ENCODE data around the gene TSPAN13. TPM values are rescaled to one million over a fixed set of nuclear protein-coding genes. Genes with fewer than 3 reads are reported as not detected.

Gene TSPAN13
- 100 to 1,000 TPM in 1 of 4 donors, 10 to 100 TPM in 3; 56.2 to 205 (median 63.9) TPM for polyA plus RNA-seq
- long read RNA-seq, donor 1, transcript TSPAN13-201 (6 exons, 2,093 nt), result major isoform, 144 of 4,958 reads
- long read RNA-seq, donor 1, partial matches to known transcripts, result 4,646 of 4,958 reads
- long read RNA-seq, donor 1, other reads (novel, unspliced or antisense), result 168 of 4,958 reads
- long read RNA-seq, donor 2, transcript TSPAN13-201 (6 exons, 2,093 nt), result major isoform, 36 of 581 reads
- long read RNA-seq, donor 2, partial matches to known transcripts, result 326 of 581 reads
- long read RNA-seq, donor 2, other reads (novel, unspliced or antisense), result 219 of 581 reads
- long read RNA-seq, donor 3, transcript TSPAN13-201 (6 exons, 2,093 nt), result major isoform, 36 of 1,397 reads
- long read RNA-seq, donor 3, partial matches to known transcripts, result 1,348 of 1,397 reads
- long read RNA-seq, donor 3, other reads (novel, unspliced or antisense), result 13 of 1,397 reads
- long read RNA-seq, donor 4, partial matches to known transcripts, result 57 of 61 reads
- long read RNA-seq, donor 4, other reads (novel, unspliced or antisense), result 0 of 61 reads
- long read RNA-seq, donor 5, transcript TSPAN13-201 (6 exons, 2,093 nt), result major isoform, 10 of 985 reads
- long read RNA-seq, donor 5, partial matches to known transcripts, result 918 of 985 reads
- long read RNA-seq, donor 5, other reads (novel, unspliced or antisense), result 57 of 985 reads
- long read RNA-seq, donor 6, transcript TSPAN13-201 (6 exons, 2,093 nt), result major isoform, 71 of 1,012 reads
- long read RNA-seq, donor 6, partial matches to known transcripts, result 924 of 1,012 reads
- long read RNA-seq, donor 6, other reads (novel, unspliced or antisense), result 17 of 1,012 reads
- long read RNA-seq, donor 7, transcript TSPAN13-201 (6 exons, 2,093 nt), result major isoform, 22 of 22 reads
- long read RNA-seq, donor 7, partial matches to known transcripts, result 0 of 22 reads
- long read RNA-seq, donor 7, other reads (novel, unspliced or antisense), result 0 of 22 reads
- long read RNA-seq, donor 8, partial matches to known transcripts, result 0 of 7 reads
- long read RNA-seq, donor 8, other reads (novel, unspliced or antisense), result 6 of 7 reads
- long read RNA-seq, donor 9, transcript TSPAN13-201 (6 exons, 2,093 nt), result major isoform, 21 of 362 reads
- long read RNA-seq, donor 9, partial matches to known transcripts, result 180 of 362 reads
- long read RNA-seq, donor 9, other reads (novel, unspliced or antisense), result 161 of 362 reads
- long read RNA-seq, donor 10, transcript TSPAN13-201 (6 exons, 2,093 nt), result major isoform, 67 of 2,200 reads
- long read RNA-seq, donor 10, partial matches to known transcripts, result 2,080 of 2,200 reads
- long read RNA-seq, donor 10, other reads (novel, unspliced or antisense), result 53 of 2,200 reads

DNA sequence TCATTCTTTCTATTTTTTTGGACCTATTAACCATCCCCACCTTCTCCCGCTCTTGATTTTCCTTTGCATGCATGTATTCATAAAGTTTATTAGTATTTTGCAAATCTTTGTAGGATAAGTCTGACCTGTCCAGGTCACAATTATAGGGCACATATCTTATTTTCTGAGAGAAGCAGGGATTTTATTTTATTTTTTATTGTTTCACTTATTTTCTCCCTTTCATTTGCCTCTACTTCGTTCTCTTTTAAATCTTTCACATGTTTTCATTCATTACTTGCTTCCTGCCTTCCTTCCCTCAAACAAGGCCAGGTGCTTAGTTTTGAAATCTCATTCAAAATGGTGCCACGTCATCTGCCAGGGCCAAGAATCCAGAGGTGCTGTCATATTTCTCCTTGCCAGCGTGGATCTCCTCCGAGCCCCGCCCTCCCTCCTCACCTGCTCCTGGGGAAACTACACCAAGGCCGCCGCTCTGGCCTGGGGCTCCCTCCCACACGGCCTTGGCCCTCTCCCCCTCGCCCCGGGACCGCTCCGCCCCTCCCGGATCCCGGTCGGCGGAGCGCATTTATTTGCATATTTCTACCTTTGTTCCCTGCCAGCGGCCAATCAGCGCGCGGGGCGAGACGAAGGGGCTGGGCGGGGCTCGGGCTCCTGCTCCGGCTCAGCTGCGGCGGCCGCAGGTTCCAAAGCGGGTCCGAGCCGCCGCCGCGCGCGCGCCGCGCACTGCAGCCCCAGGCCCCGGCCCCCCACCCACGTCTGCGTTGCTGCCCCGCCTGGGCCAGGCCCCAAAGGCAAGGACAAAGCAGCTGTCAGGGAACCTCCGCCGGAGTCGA is at the start of gene TSPAN13:
Gene TSPAN13, plus strand, starts transcription at position 654 of the 830 bp plus-strand sequence. CDS start 213 bp downstream, outside the sequence.
- Histone ChIP-seq H3K9me3 (ENCODE audit: control insufficient read depth in 2 of 2, insufficient read depth in 1 of 2, low read depth in 1 of 2, low read length in 1 of 2) (no peaks in the 10 kb centered on the region), H3K4me3 (ENCODE audit: low read depth in 1 of 3, low read length in 3 of 3) (peak within 1 kb of the TSS; percentile 62 to 90 (median 63)), H3K27me3 (ENCODE audit: control insufficient read depth in 3 of 3, insufficient read depth in 3 of 3, low read length in 3 of 3) (no peaks in the 10 kb centered on the region), H3K36me3 (ENCODE audit: control insufficient read depth in 3 of 3, insufficient read depth in 2 of 3, low read depth in 1 of 3, low read length in 3 of 3) (no peaks in the 10 kb centered on the region), H3K4me1 (ENCODE audit: control insufficient read depth in 3 of 3, insufficient read depth in 2 of 3, low read depth in 1 of 3, low read length in 2 of 3) (peaks cover 0 to 3% (median 0%) of the 10 kb centered on the region in 3 donors), H3K27ac (ENCODE audit: low read depth in 1 of 3, low read length in 2 of 3) (peak within 1 kb of the TSS; percentile 24 to 95 (median 73))
- peak; percentile 97 to 99 for DNase-seq
- WGBS, 3 donors, result 3 to 4% (median 3%) methylated on average over 33 to 48 of the region's 48 CpGs
- FAIRE-seq, result no peak

DNA sequence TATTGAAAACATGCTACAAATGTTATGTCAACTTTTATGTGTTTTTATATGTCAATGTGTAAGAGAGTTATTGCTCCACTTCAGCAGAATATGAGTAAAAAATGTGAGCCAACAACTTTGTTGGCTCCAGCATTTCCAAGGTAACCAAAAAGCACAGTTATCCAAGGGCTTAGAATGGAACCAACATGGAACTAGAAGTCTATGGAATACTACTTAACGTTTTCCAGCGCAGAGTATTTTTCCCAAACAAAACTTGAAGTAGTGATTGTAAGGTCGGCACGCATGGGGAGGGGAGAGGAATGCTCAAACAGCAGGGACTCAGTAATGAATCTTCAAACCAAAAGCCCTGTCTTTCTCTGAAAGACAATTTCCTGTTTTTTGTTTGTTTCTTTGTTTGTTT is 45.0 kb upstream of the TSPAN13 start:
- Histone ChIP-seq H3K4me3 (ENCODE audit: low read depth in 1 of 3, low read length in 3 of 3) (no peak overlapping the region), H3K4me1 (ENCODE audit: control insufficient read depth in 3 of 3, insufficient read depth in 2 of 3, low read depth in 1 of 3, low read length in 2 of 3) (no peaks in the 10 kb centered on the region), H3K36me3 (ENCODE audit: control insufficient read depth in 3 of 3, insufficient read depth in 2 of 3, low read depth in 1 of 3, low read length in 3 of 3) (peaks cover 0 to 21% (median 3%) of the 10 kb centered on the region in 3 donors), H3K27me3 (ENCODE audit: control insufficient read depth in 3 of 3, insufficient read depth in 3 of 3, low read length in 3 of 3) (no peaks in the 10 kb centered on the region), H3K9me3 (ENCODE audit: control insufficient read depth in 2 of 2, insufficient read depth in 1 of 2, low read depth in 1 of 2, low read length in 1 of 2) (no peaks in the 10 kb centered on the region), H3K27ac (ENCODE audit: low read depth in 1 of 3, low read length in 2 of 3) (no peak overlapping the region)
- DNase-seq (no peak), FAIRE-seq (no peak)
- 90 to 97% (median 94%) methylated on average over 4 of the region's 4 CpGs for WGBS, 3 donors

DNA sequence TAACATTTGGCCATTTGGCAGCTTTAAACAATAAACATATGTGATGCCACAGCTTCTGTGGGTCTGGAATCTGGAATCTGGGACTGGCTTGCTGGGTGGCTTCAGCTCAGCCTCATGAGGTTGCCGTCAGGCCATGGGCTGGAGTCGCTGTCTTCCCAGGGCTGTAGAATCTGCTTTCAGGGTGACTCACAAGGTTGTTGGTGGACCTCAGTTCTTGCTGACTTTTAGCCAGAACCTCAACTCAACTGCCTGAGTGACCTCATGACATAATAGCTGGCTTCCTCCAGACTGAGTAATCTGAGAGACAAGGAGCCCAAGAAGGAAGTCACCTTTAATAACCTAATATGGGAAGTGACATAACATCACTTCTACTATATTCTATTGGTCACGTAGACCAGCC is 44.6 kb upstream of the TSPAN13 start:
- no peak for FAIRE-seq
- no peaks in the 10 kb centered on the region for H3K9me3 ChIP-seq (ENCODE audit: control insufficient read depth in 2 of 2, insufficient read depth in 1 of 2, low read depth in 1 of 2, low read length in 1 of 2)

DNA sequence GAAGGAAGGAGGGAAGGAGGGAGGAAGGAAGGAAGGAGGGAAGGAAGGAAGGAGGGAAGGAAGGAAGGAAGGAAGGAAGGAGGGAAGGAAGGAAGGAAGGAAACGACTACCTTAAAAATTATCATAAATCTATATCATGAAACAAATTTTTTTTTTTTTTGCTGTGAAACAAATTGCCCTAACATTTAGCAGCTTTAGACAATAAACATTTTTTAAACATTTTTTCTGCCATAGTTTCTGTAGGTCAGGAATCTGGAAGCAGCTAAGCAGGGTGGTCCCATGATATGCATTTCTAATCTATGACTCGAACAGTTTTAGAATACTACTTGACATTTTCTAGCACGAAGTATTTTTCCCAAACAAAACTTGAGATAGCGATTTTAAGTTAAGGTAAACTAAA is 42.9 kb upstream of the TSPAN13 start:
- Histone ChIP-seq H3K4me3 (ENCODE audit: low read depth in 1 of 3, low read length in 3 of 3) (no peak overlapping the region), H3K27ac (ENCODE audit: low read depth in 1 of 3, low read length in 2 of 3) (no peak overlapping the region), H3K9me3 (ENCODE audit: control insufficient read depth in 2 of 2, insufficient read depth in 1 of 2, low read depth in 1 of 2, low read length in 1 of 2) (no peaks in the 10 kb centered on the region), H3K36me3 (ENCODE audit: control insufficient read depth in 3 of 3, insufficient read depth in 2 of 3, low read depth in 1 of 3, low read length in 3 of 3) (peaks cover 0 to 15% (median 3%) of the 10 kb centered on the region in 3 donors), H3K4me1 (ENCODE audit: control insufficient read depth in 3 of 3, insufficient read depth in 2 of 3, low read depth in 1 of 3, low read length in 2 of 3) (no peaks in the 10 kb centered on the region), H3K27me3 (ENCODE audit: control insufficient read depth in 3 of 3, insufficient read depth in 3 of 3, low read length in 3 of 3) (no peaks in the 10 kb centered on the region)
- FAIRE-seq, result no peak
- DNase-seq, result no peak
- WGBS, 3 donors, result 75 to 91% (median 82%) methylated on average over 4 of the region's 4 CpGs

More for the DNA sequence above, 44.6 kb upstream of the TSPAN13 start:
- peak in 1 of 2 donors; percentile 21 for DNase-seq
- 88 to 96% (median 91%) methylated on average over 3 of the region's 3 CpGs for WGBS, 3 donors
- no peak overlapping the region for H3K4me3 ChIP-seq (ENCODE audit: low read depth in 1 of 3, low read length in 3 of 3)
- no peaks in the 10 kb centered on the region for H3K27me3 ChIP-seq (ENCODE audit: control insufficient read depth in 3 of 3, insufficient read depth in 3 of 3, low read length in 3 of 3)
- H3K4me1 ChIP-seq (ENCODE audit: control insufficient read depth in 3 of 3, insufficient read depth in 2 of 3, low read depth in 1 of 3, low read length in 2 of 3), result no peaks in the 10 kb centered on the region
- H3K27ac ChIP-seq (ENCODE audit: low read depth in 1 of 3, low read length in 2 of 3), result no peak overlapping the region
- peaks cover 0 to 21% (median 3%) of the 10 kb centered on the region in 3 donors for H3K36me3 ChIP-seq (ENCODE audit: control insufficient read depth in 3 of 3, insufficient read depth in 2 of 3, low read depth in 1 of 3, low read length in 3 of 3)

DNA sequence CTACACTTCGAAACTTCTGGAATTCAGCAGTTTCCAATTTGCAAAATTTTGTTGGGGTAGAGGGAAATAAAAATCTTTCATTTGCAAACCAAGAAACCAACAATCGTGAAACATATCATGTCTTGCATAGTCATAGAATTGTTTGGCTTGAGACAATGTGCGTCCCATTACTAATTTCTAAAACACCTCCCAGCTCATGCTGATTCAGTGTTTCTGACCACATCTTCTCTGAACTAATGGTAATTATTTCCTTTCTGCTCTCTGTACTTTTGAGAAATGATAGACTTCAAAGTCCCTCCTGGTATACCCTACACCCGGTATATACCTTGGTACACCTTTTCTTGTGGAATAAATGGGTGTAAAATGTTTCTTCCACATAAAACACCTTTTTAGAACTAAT is 41.8 kb upstream of the TSPAN13 start:
- Histone ChIP-seq H3K27ac (ENCODE audit: low read depth in 1 of 3, low read length in 2 of 3) (no peak overlapping the region), H3K36me3 (ENCODE audit: control insufficient read depth in 3 of 3, insufficient read depth in 2 of 3, low read depth in 1 of 3, low read length in 3 of 3) (peaks cover 0 to 11% (median 3%) of the 10 kb centered on the region in 3 donors), H3K27me3 (ENCODE audit: control insufficient read depth in 3 of 3, insufficient read depth in 3 of 3, low read length in 3 of 3) (no peaks in the 10 kb centered on the region), H3K4me1 (ENCODE audit: control insufficient read depth in 3 of 3, insufficient read depth in 2 of 3, low read depth in 1 of 3, low read length in 2 of 3) (no peaks in the 10 kb centered on the region), H3K9me3 (ENCODE audit: control insufficient read depth in 2 of 2, insufficient read depth in 1 of 2, low read depth in 1 of 2, low read length in 1 of 2) (no peaks in the 10 kb centered on the region), H3K4me3 (ENCODE audit: low read depth in 1 of 3, low read length in 3 of 3) (no peak overlapping the region)
- WGBS, 3 donors, result 78 to 91% (median 82%) methylated on average over 4 of the region's 4 CpGs
- FAIRE-seq (no peak), DNase-seq (no peak)

DNA sequence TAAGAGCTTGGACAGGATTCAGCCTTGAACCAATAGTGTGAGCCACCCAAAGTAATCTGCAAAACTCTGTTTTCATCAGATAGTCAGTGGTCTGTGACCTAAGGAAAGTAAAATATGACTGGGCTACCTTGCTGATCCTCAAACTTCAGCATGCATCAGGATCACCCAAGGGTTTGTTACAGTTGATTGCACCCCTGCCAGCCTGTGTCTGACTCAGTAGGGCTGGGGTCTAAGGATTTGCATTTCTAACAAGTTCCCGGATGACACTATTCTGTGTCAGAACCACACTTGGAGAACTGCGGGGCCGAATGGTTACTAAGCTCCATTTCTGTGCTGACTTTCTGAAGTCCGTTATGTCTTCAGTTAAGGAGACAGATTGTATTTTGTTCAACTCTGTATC is 40.6 kb upstream of the TSPAN13 start:
- FAIRE-seq (no peak), DNase-seq (no peak)
- Histone ChIP-seq H3K27ac (ENCODE audit: low read depth in 1 of 3, low read length in 2 of 3) (no peak overlapping the region), H3K36me3 (ENCODE audit: control insufficient read depth in 3 of 3, insufficient read depth in 2 of 3, low read depth in 1 of 3, low read length in 3 of 3) (peaks cover 0 to 5% (median 3%) of the 10 kb centered on the region in 3 donors), H3K9me3 (ENCODE audit: control insufficient read depth in 2 of 2, insufficient read depth in 1 of 2, low read depth in 1 of 2, low read length in 1 of 2) (no peaks in the 10 kb centered on the region), H3K27me3 (ENCODE audit: control insufficient read depth in 3 of 3, insufficient read depth in 3 of 3, low read length in 3 of 3) (no peaks in the 10 kb centered on the region), H3K4me1 (ENCODE audit: control insufficient read depth in 3 of 3, insufficient read depth in 2 of 3, low read depth in 1 of 3, low read length in 2 of 3) (no peaks in the 10 kb centered on the region), H3K4me3 (ENCODE audit: low read depth in 1 of 3, low read length in 3 of 3) (no peak overlapping the region)
- 90 to 98% (median 93%) methylated on average over 4 of the region's 4 CpGs for WGBS, 3 donors

DNA sequence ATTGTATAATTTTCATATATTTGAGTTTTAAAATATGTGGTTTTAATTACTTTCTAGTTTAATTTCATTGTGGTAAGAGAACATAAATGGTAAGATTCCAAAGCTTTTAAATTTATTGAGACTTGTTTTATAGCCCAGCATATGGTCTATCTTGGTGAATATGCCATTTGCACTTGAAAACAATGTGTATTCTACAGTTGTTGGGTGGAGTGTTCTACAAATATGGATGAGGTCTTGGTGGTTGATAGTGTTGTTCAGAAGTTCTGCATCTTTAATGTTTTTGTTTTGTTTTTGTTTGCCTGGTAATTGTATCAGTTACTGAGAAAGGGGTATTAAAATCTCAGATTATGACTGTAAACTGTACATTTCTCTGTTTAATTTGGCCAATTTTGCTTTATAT is 37.6 kb upstream of the TSPAN13 start:
- no peak overlapping the region for H3K27ac ChIP-seq (ENCODE audit: low read depth in 1 of 3, low read length in 2 of 3)
- peaks cover 0 to 14% (median 0%) of the 10 kb centered on the region in 3 donors for H3K4me1 ChIP-seq (ENCODE audit: control insufficient read depth in 3 of 3, insufficient read depth in 2 of 3, low read depth in 1 of 3, low read length in 2 of 3)
- no peak for DNase-seq
- H3K9me3 ChIP-seq (ENCODE audit: control insufficient read depth in 2 of 2, insufficient read depth in 1 of 2, low read depth in 1 of 2, low read length in 1 of 2), result no peaks in the 10 kb centered on the region
- H3K27me3 ChIP-seq (ENCODE audit: control insufficient read depth in 3 of 3, insufficient read depth in 3 of 3, low read length in 3 of 3), result no peaks in the 10 kb centered on the region
- no peak for FAIRE-seq
- H3K4me3 ChIP-seq (ENCODE audit: low read depth in 1 of 3, low read length in 3 of 3), result no peak overlapping the region
- no peaks in the 10 kb centered on the region for H3K36me3 ChIP-seq (ENCODE audit: control insufficient read depth in 3 of 3, insufficient read depth in 2 of 3, low read depth in 1 of 3, low read length in 3 of 3)
